Measurements from ENCODE around the gene TVP23A. TPM values are rescaled to one million over a fixed set of nuclear protein-coding genes. Genes with fewer than 3 reads are reported as not detected.

The TVP23A gene
- total RNA-seq: not detected
- under 1 TPM in 1 of 3 donors, not detected in 2; 0.06 TPM for polyA plus RNA-seq
- 0 to 0.17 (median 0) reads per million in 6 experiments for total RNA-seq

DNA sequence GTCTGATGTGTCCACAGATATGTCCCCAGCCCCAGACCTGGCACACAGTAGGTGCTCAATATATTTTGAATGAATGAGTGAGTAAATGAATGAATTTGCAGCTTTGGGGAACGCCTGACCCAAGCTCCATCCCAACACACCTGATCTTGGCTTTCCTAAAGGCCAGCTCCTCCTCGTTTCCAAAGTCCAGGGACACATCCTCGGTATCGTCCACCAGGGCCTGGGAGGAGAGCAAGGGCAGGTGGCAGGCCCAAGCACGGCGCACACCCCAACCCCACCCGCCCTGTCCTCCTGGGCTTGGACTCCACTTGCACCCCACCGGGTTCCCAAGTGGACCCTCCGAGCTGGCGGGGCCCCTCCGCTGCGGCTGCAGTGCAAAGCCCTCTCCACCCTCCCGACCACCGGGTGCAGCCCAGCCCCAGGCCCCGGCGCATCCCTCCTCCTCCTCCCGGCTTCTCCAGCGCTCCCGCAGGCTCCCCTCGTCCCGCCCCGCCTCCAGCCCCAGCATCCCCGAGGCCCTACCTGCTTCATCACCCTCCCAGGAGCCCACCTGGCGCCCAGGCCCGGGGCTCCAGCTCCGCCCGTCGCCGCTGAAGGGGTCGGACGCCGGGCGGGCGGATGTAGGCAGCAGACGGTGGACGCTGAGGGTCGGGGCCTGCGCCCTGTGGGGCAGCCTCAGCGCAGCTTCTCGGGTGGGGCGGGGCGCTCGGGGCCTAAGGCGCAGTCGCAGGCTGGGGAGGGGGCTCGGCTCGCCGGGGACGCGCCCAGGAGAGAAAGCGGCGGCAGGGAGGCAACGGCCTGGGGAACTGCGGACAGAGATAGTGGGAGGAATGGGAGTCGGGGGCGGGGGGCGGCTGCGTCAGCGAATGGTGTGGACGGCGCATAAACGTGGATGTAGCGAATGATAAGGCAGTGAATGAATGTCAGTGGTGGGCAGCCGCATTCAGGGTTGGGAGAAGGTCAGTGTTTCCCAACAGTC lies at the start of gene TVP23A:
TSS of gene TVP23A (minus strand) at position 832 of the 979 bp plus-strand sequence. CDS start at position 531, 301 bp downstream.
- DNase-seq (no peak), ATAC-seq (no peak)
- Mint-ChIP-seq H3K27ac (no peak within 1 kb of the TSS), H3K36me3 (no peaks in the 10 kb centered on the region), H3K9me3 (no peaks in the 10 kb centered on the region), H3K4me3 (no peak within 1 kb of the TSS), H3K4me1 (no peaks in the 10 kb centered on the region), H3K27me3 (peaks cover 0 to 18% (median 10%) of the 10 kb centered on the region in 5 donors)
- POLR2A ChIA-PET: no interaction called here

DNA sequence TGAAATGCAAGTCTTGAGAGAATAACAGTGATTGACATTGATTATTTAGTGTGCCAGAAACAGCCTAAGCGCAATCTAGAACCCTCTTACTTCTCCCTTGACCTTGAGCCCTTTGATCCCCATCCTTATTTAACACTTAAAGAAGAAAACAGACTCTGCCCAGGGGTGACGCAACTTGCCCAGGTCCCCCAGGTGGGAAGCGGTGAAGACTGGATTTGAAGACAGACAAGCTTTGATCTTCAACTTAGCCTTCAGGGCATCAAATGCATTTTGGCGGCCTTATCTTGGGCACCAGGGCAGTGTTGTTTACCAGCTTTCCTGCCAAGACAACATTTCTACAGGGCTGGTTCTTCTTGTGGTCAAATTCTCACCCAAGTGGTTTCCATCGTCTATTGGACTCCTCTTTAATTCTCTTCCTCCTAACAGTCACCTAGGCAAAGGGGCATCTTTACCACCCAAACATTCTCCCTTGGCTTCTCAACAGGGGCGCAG lies 49.6 kb upstream of the TVP23A start:
- POLR2A ChIA-PET: no interaction called here

DNA sequence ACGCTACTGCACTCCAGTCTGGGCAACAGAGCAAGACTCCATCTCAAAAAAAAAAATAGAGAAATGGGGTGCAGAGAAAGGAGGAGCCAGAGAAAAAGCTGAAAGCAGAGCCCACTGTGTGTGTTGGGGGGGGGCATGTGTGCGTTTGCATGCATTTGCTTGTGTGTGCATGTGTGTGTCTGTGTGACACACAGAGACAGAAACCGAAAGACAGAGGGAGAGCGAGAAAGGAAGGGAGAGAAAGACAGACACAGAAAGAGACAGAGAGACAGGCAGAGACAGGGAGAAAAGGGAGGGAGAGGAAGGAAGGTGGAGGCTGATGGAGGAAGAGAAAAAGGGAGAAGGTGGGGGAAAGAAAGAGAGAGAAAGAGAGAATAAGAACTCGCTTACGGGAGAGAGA lies 48.6 kb upstream of the TVP23A start:
- peaks cover 9 to 61% (median 29%) of the 10 kb centered on the region in 4 donors for H3K4me1 Mint-ChIP-seq
- H3K27me3 Mint-ChIP-seq: peaks cover 9 to 25% (median 11%) of the 10 kb centered on the region in 5 donors
- peaks cover 0 to 2% (median 0%) of the 10 kb centered on the region in 9 donors for H3K9me3 Mint-ChIP-seq
- H3K4me3 Mint-ChIP-seq: peak overlapping the region in 2 of 10 donors; percentile 1 to 11
- no peak for DNase-seq
- H3K27ac Mint-ChIP-seq: peak overlapping the region in 2 of 10 donors; percentile 8 to 81
- H3K36me3 Mint-ChIP-seq: no peaks in the 10 kb centered on the region
- no peak for ATAC-seq
- POLR2A ChIA-PET: no interaction called here

More for the DNA sequence above, 49.6 kb upstream of the TVP23A start:
- DNase-seq (no peak), ATAC-seq (no peak)
- H3K9me3 Mint-ChIP-seq: peaks cover 0 to 2% (median 0%) of the 10 kb centered on the region in 9 donors
- peaks cover 9 to 66% (median 29%) of the 10 kb centered on the region in 4 donors for H3K4me1 Mint-ChIP-seq
- H3K4me3 Mint-ChIP-seq: peak overlapping the region in 3 of 10 donors; percentile 23 to 67 (median 39)
- no peaks in the 10 kb centered on the region for H3K36me3 Mint-ChIP-seq
- H3K27ac Mint-ChIP-seq: peak overlapping the region in 3 of 10 donors; percentile 3 to 81 (median 60)
- peaks cover 6 to 29% (median 14%) of the 10 kb centered on the region in 5 donors for H3K27me3 Mint-ChIP-seq

DNA sequence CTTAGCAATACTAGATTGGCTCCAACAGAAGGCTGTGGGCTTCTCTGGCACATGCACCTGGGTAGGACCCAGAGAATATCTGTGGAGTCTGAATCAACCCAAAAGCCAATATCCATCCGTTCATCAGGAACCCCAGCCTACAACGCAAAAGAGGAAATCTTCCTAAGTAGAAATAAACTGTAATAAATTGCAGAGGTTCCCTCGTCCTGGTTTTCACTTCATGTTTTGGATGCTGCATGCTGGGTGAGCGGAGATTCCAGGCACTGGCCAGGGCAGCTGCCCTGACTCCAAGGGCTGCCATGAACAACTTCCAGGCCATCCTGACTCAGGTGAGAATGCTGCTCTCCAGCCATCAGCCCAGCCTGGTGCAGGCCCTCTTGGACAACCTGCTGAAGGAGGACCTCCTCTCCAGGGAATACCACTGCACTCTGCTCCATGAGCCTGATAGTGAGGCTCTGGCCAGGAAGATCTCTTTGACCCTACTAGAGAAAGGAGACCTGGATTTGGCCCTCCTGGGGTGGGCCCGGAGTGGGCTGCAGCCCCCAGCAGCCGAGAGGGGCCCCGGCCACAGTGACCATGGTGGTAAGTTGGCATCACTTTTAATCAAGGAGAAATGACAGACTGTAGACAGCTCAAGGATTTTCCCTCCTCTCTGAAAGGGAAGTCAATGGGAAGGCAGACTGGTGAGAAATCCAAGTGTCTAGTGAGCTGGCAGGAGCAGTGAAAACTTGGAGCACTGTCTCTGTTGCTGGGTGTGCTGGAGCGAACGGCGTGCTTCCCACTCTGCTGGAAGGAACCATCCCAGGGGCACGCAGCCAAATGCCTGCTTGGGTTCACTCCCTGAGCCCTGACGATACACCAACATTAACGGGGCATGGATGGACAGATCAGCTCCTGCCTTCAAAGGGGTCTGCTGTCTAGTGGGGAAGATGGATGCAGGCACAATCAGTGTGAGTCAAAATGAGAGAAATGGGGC lies 47.7 kb upstream of the TVP23A start:
- no peaks in the 10 kb centered on the region for H3K36me3 Mint-ChIP-seq
- no peak for ATAC-seq
- POLR2A ChIA-PET: no interaction called here
- no peak overlapping the region for H3K27ac Mint-ChIP-seq
- H3K4me3 Mint-ChIP-seq: no peak overlapping the region
- H3K9me3 Mint-ChIP-seq: peaks cover 0 to 2% (median 0%) of the 10 kb centered on the region in 9 donors
- DNase-seq: no peak
- peaks cover 7 to 54% (median 24%) of the 10 kb centered on the region in 4 donors for H3K4me1 Mint-ChIP-seq
- peaks cover 7 to 21% (median 11%) of the 10 kb centered on the region in 5 donors for H3K27me3 Mint-ChIP-seq

DNA sequence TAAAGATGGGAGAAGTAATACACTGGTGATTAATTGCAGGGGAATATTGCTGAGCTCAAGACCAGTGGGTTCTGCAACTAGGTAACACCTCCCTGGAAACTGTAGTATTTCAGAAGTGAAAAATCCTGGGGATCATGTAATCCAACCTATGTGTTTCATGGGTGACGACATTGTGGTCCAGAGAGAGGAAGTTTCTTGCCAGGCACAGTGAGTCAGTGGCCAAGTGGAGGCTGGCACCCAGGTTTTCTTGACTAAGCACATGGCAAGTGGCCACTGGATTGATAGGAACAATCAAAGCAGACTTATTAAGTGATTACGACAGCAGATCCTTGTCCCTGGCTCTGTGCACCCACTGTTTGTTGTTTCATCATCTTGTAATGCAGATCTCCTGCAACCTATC lies 43.8 kb upstream of the TVP23A start:
- POLR2A ChIA-PET: interaction anchor here (0.6 kb wide), 1 partner anchor 35 kb away, joined by 3 read pairs; no protein-coding TSS in a partner anchor
- ATAC-seq (no peak), DNase-seq (no peak)
- H3K4me3 Mint-ChIP-seq: no peak overlapping the region
- H3K9me3 Mint-ChIP-seq: peaks cover 0 to 18% (median 0%) of the 10 kb centered on the region in 9 donors
- H3K4me1 Mint-ChIP-seq: peaks cover 0 to 17% (median under 1%) of the 10 kb centered on the region in 4 donors
- H3K27me3 Mint-ChIP-seq: peaks cover 0 to 9% (median 7%) of the 10 kb centered on the region in 5 donors
- H3K36me3 Mint-ChIP-seq: no peaks in the 10 kb centered on the region
- no peak overlapping the region for H3K27ac Mint-ChIP-seq

DNA sequence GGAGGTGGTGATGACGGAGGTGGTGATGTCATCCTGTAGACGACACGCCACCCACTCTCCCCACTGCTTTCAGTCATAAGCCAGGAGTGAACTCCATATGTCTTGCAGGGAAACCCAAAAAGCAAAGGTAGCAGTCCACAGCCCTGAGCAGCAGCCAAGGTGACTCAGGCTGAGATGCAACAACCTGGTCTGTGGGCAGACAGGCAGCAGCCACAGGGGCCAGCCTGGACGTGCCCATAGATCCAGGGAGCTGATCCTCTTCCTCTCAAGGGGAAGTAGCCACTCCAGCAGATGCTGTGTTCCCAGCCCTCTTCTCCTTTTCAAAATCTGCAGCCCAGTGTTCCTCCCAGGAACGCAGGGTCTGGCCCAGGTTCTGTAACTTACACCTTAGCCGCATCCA lies 41.1 kb upstream of the TVP23A start:
- DNase-seq: no peak

DNA sequence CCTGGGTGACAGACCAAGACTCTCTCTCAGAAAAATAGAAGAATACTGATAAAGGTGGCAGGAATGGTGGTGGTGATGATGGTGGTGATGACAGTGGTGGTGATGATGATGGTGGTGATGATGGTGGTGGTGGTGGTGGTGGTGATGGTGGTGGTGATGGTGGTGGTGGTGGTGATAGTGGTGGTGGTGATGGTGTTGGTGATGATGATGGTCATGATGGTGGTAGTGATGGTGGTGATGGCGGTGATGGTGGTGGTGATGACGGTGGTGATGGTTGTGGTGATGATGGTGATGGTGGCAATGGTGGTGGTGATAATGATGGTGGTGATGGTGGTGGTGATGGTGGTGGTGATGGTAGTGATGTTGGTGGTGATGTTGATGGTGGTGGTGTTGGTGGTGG lies 40.4 kb upstream of the TVP23A start:
- no peak overlapping the region for H3K27ac Mint-ChIP-seq
- POLR2A ChIA-PET: no interaction called here
- DNase-seq (no peak), ATAC-seq (no peak)
- no peaks in the 10 kb centered on the region for H3K4me1 Mint-ChIP-seq
- peaks cover 0 to 18% (median 0%) of the 10 kb centered on the region in 9 donors for H3K9me3 Mint-ChIP-seq
- no peak overlapping the region for H3K4me3 Mint-ChIP-seq
- H3K36me3 Mint-ChIP-seq: no peaks in the 10 kb centered on the region
- H3K27me3 Mint-ChIP-seq: peaks cover 0 to 6% (median 2%) of the 10 kb centered on the region in 5 donors

More for the DNA sequence above, 41.1 kb upstream of the TVP23A start:
- no peak for ATAC-seq
- peaks cover 0 to 18% (median 0%) of the 10 kb centered on the region in 9 donors for H3K9me3 Mint-ChIP-seq
- no peak overlapping the region for H3K4me3 Mint-ChIP-seq
- H3K27ac Mint-ChIP-seq: no peak overlapping the region
- POLR2A ChIA-PET: no interaction called here
- no peaks in the 10 kb centered on the region for H3K4me1 Mint-ChIP-seq
- H3K36me3 Mint-ChIP-seq: no peaks in the 10 kb centered on the region
- peaks cover 0 to 7% (median 3%) of the 10 kb centered on the region in 5 donors for H3K27me3 Mint-ChIP-seq

DNA sequence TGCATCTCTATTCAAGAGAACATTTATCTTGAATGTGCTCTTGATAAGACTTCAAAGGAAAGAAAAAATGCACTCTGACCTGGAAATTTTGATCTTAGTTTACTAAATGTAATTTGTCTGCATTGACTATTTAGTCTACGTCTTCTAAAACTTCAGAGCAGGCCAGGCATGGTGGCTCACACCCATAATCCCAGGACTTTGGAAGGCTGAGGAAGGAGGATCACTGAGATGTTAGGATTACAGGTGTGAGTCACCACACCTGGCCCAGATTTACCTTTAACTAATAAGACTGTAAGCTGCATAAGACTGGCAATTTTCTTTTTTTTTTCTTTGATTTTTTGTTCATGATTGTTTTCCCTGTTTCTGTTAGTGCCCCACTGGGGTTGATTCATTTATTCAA lies 39.6 kb upstream of the TVP23A start:
- Mint-ChIP-seq H3K4me1 (peaks cover 0 to under 1% (median under 1%) of the 10 kb centered on the region in 4 donors), H3K36me3 (no peaks in the 10 kb centered on the region), H3K27me3 (peaks cover 0 to 4% (median 0%) of the 10 kb centered on the region in 5 donors), H3K27ac (no peak overlapping the region), H3K4me3 (no peak overlapping the region), H3K9me3 (peaks cover 0 to 18% (median 0%) of the 10 kb centered on the region in 9 donors)
- ATAC-seq: no peak
- POLR2A ChIA-PET: no interaction called here
- DNase-seq: no peak

DNA sequence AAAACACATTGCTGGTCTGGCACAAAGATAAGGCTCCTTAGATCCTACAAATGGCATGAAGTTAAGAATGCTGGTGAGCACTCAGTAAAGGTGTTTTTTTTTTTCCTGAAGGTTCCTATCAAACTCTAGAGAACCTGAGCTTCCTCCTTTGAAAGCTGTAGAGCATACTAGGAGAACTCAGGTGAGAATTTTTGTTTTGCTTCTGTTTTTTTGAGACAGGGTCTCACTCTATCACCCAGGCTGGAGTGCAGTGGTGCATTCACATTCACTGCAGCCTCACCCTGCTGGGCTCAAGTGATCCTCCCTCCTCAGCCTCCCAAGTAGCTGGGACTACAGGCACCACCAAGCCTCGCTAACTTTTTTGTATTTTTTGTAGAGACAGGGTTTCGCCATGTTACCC lies 37.4 kb upstream of the TVP23A start:
- peaks cover 3 to 14% (median 11%) of the 10 kb centered on the region in 4 donors for H3K4me1 Mint-ChIP-seq
- H3K9me3 Mint-ChIP-seq: peaks cover 0 to 18% (median 0%) of the 10 kb centered on the region in 9 donors

DNA sequence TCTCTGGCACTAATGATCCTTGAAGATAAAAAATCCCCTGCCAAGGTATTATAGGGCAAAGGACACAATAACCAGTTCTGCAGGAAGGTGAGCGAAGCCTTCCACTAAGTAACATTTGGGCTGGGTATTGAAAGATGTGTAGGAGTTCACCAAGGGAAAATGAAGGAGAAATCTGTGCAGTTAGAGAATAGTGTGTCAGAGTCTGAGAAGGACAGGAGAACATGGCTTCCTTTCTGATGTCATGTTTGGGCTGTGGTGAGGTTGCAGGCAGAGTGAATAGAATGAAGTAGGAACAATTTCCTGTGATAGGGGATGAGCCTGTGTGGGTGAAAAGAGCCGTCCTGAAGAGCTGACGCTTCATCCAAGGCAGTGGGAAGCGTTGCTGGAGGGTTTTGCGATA lies 34.4 kb upstream of the TVP23A start:
- Mint-ChIP-seq H3K36me3 (no peaks in the 10 kb centered on the region), H3K4me3 (peak overlapping the region in 1 of 10 donors; percentile 7), H3K9me3 (no peaks in the 10 kb centered on the region), H3K27me3 (peaks cover 0 to 12% (median 6%) of the 10 kb centered on the region in 5 donors), H3K27ac (no peak overlapping the region), H3K4me1 (peaks cover 3 to 14% (median 11%) of the 10 kb centered on the region in 4 donors)
- ATAC-seq (no peak), DNase-seq (no peak)
- POLR2A ChIA-PET: no interaction called here

More for the DNA sequence above, 37.4 kb upstream of the TVP23A start:
- POLR2A ChIA-PET: no interaction called here
- no peak overlapping the region for H3K4me3 Mint-ChIP-seq
- peaks cover 0 to 4% (median 0%) of the 10 kb centered on the region in 5 donors for H3K27me3 Mint-ChIP-seq
- ATAC-seq: no peak
- H3K36me3 Mint-ChIP-seq: no peaks in the 10 kb centered on the region
- H3K27ac Mint-ChIP-seq: no peak overlapping the region
- no peak for DNase-seq

DNA sequence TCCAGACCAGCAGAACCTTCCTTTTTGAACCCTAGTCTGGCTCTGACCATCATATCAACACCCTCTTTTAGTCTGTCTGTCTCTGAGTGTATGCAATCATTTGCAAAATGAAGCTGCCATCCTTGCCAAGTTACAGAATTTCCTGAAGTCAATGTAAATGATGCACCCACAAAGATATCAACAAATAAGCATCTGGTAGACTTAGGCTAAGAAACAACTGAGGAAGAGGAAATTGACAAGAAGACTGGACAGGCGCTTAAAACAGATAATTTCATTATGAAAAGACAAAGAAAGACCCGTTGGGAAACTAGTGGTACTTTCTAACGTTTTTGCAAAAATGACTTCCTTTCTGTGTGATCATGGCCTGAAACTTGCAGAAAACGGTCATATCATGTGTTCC lies 33.7 kb upstream of the TVP23A start:
- H3K4me1 Mint-ChIP-seq: peaks cover 3 to 18% (median 11%) of the 10 kb centered on the region in 4 donors
- peak overlapping the region in 2 of 10 donors; percentile 30 to 56 for H3K4me3 Mint-ChIP-seq
- no peaks in the 10 kb centered on the region for H3K36me3 Mint-ChIP-seq
- ATAC-seq (no peak), DNase-seq (no peak)
- H3K27me3 Mint-ChIP-seq: peaks cover 0 to 16% (median 7%) of the 10 kb centered on the region in 5 donors
- H3K9me3 Mint-ChIP-seq: no peaks in the 10 kb centered on the region
- POLR2A ChIA-PET: no interaction called here
- peak overlapping the region in 1 of 10 donors; percentile 9 for H3K27ac Mint-ChIP-seq

DNA sequence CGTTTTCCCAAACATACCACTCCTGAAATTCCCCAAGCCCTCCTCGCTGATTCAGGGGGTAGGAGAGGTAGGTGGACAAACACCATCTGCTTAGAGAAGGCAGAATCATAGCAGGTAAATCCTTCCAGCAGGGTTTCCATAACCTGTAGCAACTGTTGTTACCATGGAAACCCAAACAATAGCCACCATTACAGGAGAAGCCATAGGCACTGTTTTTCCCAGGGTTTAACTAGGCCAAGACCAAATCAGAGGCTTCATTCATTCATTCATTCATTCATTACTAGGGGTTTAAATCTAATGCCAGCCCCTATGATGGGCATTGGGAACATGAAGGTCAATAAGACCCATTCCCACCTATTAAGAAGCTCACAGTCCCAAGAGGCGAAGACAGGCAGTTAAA lies 32.9 kb upstream of the TVP23A start:
- DNase-seq: no peak
- H3K36me3 Mint-ChIP-seq: no peaks in the 10 kb centered on the region
- H3K4me3 Mint-ChIP-seq: no peak overlapping the region
- POLR2A ChIA-PET: no interaction called here
- peaks cover 3 to 26% (median 11%) of the 10 kb centered on the region in 4 donors for H3K4me1 Mint-ChIP-seq
- no peak for ATAC-seq
- H3K27ac Mint-ChIP-seq: no peak overlapping the region
- no peaks in the 10 kb centered on the region for H3K9me3 Mint-ChIP-seq
- peaks cover 2 to 22% (median 12%) of the 10 kb centered on the region in 5 donors for H3K27me3 Mint-ChIP-seq

Measured in naive thymus-derived CD8-positive, alpha-beta T cell (primary cell).